ENCODE results near the gene PTPRN2.
A peak's percentile ranks its signal among the peaks of the same experiment; 100 is the strongest.
"Not testable (repeated sequence)": the region's sequence is repeated elsewhere in the genome, so short reads cannot be mapped to it uniquely, and the experiment has no call there.

The PTPRN2 gene

GRCh38 chr7:157574120-157574825 lies 1013.4 kb downstream of the PTPRN2 start:
- DNase-seq, result no peak

- no peak for DNase-seq
These were observed 1014.4 kb downstream of the PTPRN2 start for GRCh38 chr7:157573244-157573643.

GRCh38 chr7:157572622-157573021 lies 1015.0 kb downstream of the PTPRN2 start:
- no peak for DNase-seq

- DNase-seq, result no peak
These were observed 1017.0 kb downstream of the PTPRN2 start for GRCh38 chr7:157570531-157571200.

- DNase-seq, result no peak
These were observed 1017.7 kb downstream of the PTPRN2 start for GRCh38 chr7:157569967-157570366.

GRCh38 chr7:157568770-157569584 lies 1018.6 kb downstream of the PTPRN2 start:
- DNase-seq, result peak; percentile 70

GRCh38 chr7:157568106-157568769 lies 1019.4 kb downstream of the PTPRN2 start:
- no peak for DNase-seq

GRCh38 chr7:157567666-157568065 lies 1020.0 kb downstream of the PTPRN2 start:
- no peak for DNase-seq

GRCh38 chr7:157566631-157567006 lies 1021.0 kb downstream of the PTPRN2 start:
- no peak for DNase-seq

- no peak for DNase-seq
These were observed 1021.5 kb downstream of the PTPRN2 start for GRCh38 chr7:157565981-157566630.

- DNase-seq, result no peak
These were observed 1022.4 kb downstream of the PTPRN2 start for GRCh38 chr7:157565201-157565626.

- no peak for DNase-seq
These were observed 1023.0 kb downstream of the PTPRN2 start for GRCh38 chr7:157564517-157565177.

- DNase-seq, result not testable (repeated sequence)
These were observed 1024.0 kb downstream of the PTPRN2 start for GRCh38 chr7:157563467-157564135.

- DNase-seq, result not testable (repeated sequence)
These were observed 1024.9 kb downstream of the PTPRN2 start for GRCh38 chr7:157562522-157563398.

GRCh38 chr7:157561816-157562410 lies 1025.7 kb downstream of the PTPRN2 start:
- no peak for DNase-seq

GRCh38 chr7:157561523-157561785 lies 1026.2 kb downstream of the PTPRN2 start:
- no peak for DNase-seq

- no peak for DNase-seq
These were observed 1026.7 kb downstream of the PTPRN2 start for GRCh38 chr7:157560710-157561522.

- no peak for DNase-seq
These were observed 1027.4 kb downstream of the PTPRN2 start for GRCh38 chr7:157560258-157560654.

- DNase-seq, result no peak
These were observed 1027.9 kb downstream of the PTPRN2 start for GRCh38 chr7:157559596-157560257.
